K562 (cell line): ENCODE measurements around the gene ING4. TPM values are rescaled to one million over a fixed set of nuclear protein-coding genes. Genes with fewer than 3 reads are reported as not detected.
A peak's percentile ranks its signal among the peaks of the same experiment; 100 is the strongest.

Source experiments
- ATAC-seq: fragments of 200-7000 bp; cut with Tn5 transposase; 3 replicates; pipeline ENCODE4 v1.9.1; 2020; ENCODE audit warnings: moderate library complexity
- BruUV-seq: library from RNA; stranded (reverse); fragments of 400-500 nt; replicated peaks from 2 replicates; lab custom pipeline; 2021; lab: Mats Ljungman, UMichigan
- CTCF ChIA-PET: fragments of 300-600 bp; formaldehyde crosslinking; extraction: SDS; loops from one replicate; lab custom pipeline; 2021; ENCODE audit warnings: low intra/inter-chr PET ratio; lab: Yijun Ruan, JAX
- POLR2A ChIA-PET: fragments of 300-600, 350-650 bp; sonication (Branson Sonifier 250); formaldehyde crosslinking; extraction: SDS; loops from one replicate; lab custom pipeline; 2021; ENCODE audit warnings: antibody characterized with exemption, inconsistent platforms; lab: Yijun Ruan, JAX
- DNase-seq, 4 experiments: peaks; one replicate each; pipeline versions ENCODE4 v3.0.0 to v3.0.0-alpha.2; 2011 to 2018; ENCODE audit warnings: low spot score in 3 of 4, mixed read lengths in 3 of 4; ENCODE audit errors: extremely low read depth in 1 of 4
- FAIRE-seq: peaks from 2 replicates; lab custom pipeline; 2011; peaks lifted over from hg19 to GRCh38; lab: Jason Lieb, UNC
- H2AFZ ChIP-seq: 2 replicates; pipeline ENCODE4 v1.6.0; 2011; ENCODE audit warnings: low read depth, low read length, control low read depth, inconsistent platforms
- H3K27ac ChIP-seq: fragments of 200-600 bp; 3 replicates; pipeline ENCODE4 v1.8.0; 2011; ENCODE audit warnings: low read depth, mild to moderate bottlenecking, control low read depth, inconsistent platforms, low read length, moderate library complexity, mixed read lengths; ENCODE audit errors: extremely low read depth
- H3K27me3 ChIP-seq, 2 experiments: fragments of 300-600 bp in 1 of 2; 2 replicates in 1 of 2; 3 replicates in 1 of 2; pipeline versions ENCODE4 v1.6.0 to v1.8.0; 2011; ENCODE audit warnings: inconsistent platforms in 2 of 2, low read length in 2 of 2, mild to moderate bottlenecking in 1 of 2, mixed read lengths in 1 of 2, moderate library complexity in 1 of 2; ENCODE audit not compliant: control insufficient read depth in 2 of 2, insufficient read depth in 2 of 2
- H3K36me3 ChIP-seq: fragments of 300-600 bp; 3 replicates; pipeline ENCODE4 v1.8.0; 2011; ENCODE audit warnings: mild to moderate bottlenecking, low read length, inconsistent platforms; ENCODE audit not compliant: control insufficient read depth, insufficient read depth
- H3K4me1 ChIP-seq, 2 experiments: fragments of 200-600 bp in 1 of 2; replicated peaks in 1 of 2; 2 replicates in 1 of 2; 3 replicates in 1 of 2; pipeline versions ENCODE4 v1.5.1 to v1.8.0; 2011; ENCODE audit warnings: inconsistent platforms in 2 of 2, low read length in 2 of 2, mild to moderate bottlenecking in 1 of 2, mixed read lengths in 1 of 2, moderate library complexity in 1 of 2; ENCODE audit not compliant: control insufficient read depth in 2 of 2, insufficient read depth in 2 of 2
- H3K4me2 ChIP-seq: 2 replicates; pipeline ENCODE4 v1.6.1; 2011; ENCODE audit warnings: low read length, control low read depth, inconsistent platforms, mixed read lengths; ENCODE audit not compliant: insufficient read depth
- H3K4me3 ChIP-seq: fragments of 200-600 bp; sonication (generic), shearing (Covaris generic); 2 replicates; pipeline ENCODE4 v1.5.1; 2016; ENCODE audit warnings: control low read depth, inconsistent platforms
- H3K79me2 ChIP-seq: fragments of 200-600 bp; 3 replicates; pipeline ENCODE4 v1.8.0; 2011; ENCODE audit warnings: low read length, inconsistent platforms; ENCODE audit not compliant: control insufficient read depth, insufficient read depth
- H3K9ac ChIP-seq, 2 experiments: 2 replicates each; pipeline versions ENCODE4 v1.6.0 to v1.6.1; 2011; ENCODE audit warnings: low read depth in 2 of 2, low read length in 2 of 2, control low read depth in 1 of 2, inconsistent platforms in 1 of 2, mild to moderate bottlenecking in 1 of 2, mixed read lengths in 1 of 2; ENCODE audit not compliant: insufficient read depth in 1 of 2
- H3K9me1 ChIP-seq: one replicate; pipeline ENCODE4 v1.6.0; 2011; ENCODE audit warnings: inconsistent platforms, mild to moderate bottlenecking, low read length, moderate library complexity; ENCODE audit not compliant: control insufficient read depth, insufficient read depth
- H3K9me3 ChIP-seq: replicated peaks from 2 replicates; pipeline ENCODE4 v1.5.1; 2011; ENCODE audit warnings: low read depth, low read length, inconsistent platforms; ENCODE audit not compliant: control insufficient read depth, insufficient read depth
- H4K20me1 ChIP-seq: replicated peaks from 2 replicates; pipeline ENCODE4 v1.6.1; 2011; ENCODE audit warnings: low read length, inconsistent platforms, mixed read lengths; ENCODE audit not compliant: control insufficient read depth, insufficient read depth
- DPF2 ChIP-seq: fragments of 450-650 bp; IDR thresholded peaks from 2 replicates; pipeline ENCODE4 v1.6.1; 2016
- GABPA ChIP-seq: fragments of 200-800 bp; sonication (Bioruptor generic); conservative IDR thresholded peaks from 2 replicates; pipeline ENCODE4 v1.6.1; 2016; ENCODE audit warnings: low read depth, missing genetic modification characterization, missing compliant biosample characterization
- IRF2 ChIP-seq: sonication (generic); formaldehyde crosslinking; IDR thresholded peaks from 2 replicates; pipeline ENCODE4 v1.8.1; 2022; ENCODE audit warnings: mild to moderate bottlenecking, missing genetic modification reagents
- MYNN ChIP-seq, 2 experiments: sonication (generic); formaldehyde crosslinking in 1 of 2; IDR thresholded peaks; 2 replicates each; pipeline versions ENCODE4 v1.5.0 to v1.6.1; 2016 to 2020; ENCODE audit warnings: antibody characterized with exemption in 1 of 2, missing genetic modification reagents in 1 of 2
- RBBP5 ChIP-seq: fragments of 200-600 bp; sonication (generic); IDR thresholded peaks from 2 replicates; pipeline ENCODE4 v1.6.1; 2012; ENCODE audit warnings: borderline replicate concordance, mild to moderate bottlenecking, low read length, control low read depth, inconsistent platforms; ENCODE audit not compliant: insufficient read depth, poor library complexity, severe bottlenecking
- RBM34 ChIP-seq: fragments of 200-400 bp; formaldehyde crosslinking; IDR thresholded peaks from 2 replicates; pipeline ENCODE4 v1.6.1; 2018; ENCODE audit warnings: low read length, borderline replicate concordance; ENCODE audit not compliant: insufficient read depth
- SP1 ChIP-seq: sonication (generic); formaldehyde crosslinking; IDR thresholded peaks from 2 replicates; pipeline ENCODE4 v1.8.1; 2022; ENCODE audit warnings: mild to moderate bottlenecking, missing genetic modification reagents
- ZNF77 ChIP-seq: fragments of 250-450 bp; sonication (Bioruptor Pico); IDR thresholded peaks from 2 replicates; pipeline ENCODE4 v1.5.0; 2020
- WGBS: fragments of 100-300 bp; shearing (Covaris generic); methylation state at CpG from one replicate; pipeline ENCODE4 v1.1.6; 2016; ENCODE audit warnings: low coverage, mixed read lengths; ENCODE audit not compliant: insufficient coverage; ENCODE audit errors: missing lambda C conversion rate; 5-methylcytosine and 5-hydroxymethylcytosine counted together
- in situ Hi-C: fragments of 300-500 bp; cut with MboI; formaldehyde crosslinking; loops from 4 replicates; pipeline ENCODE4 v1.15.0; 2018; ENCODE audit warnings: inconsistent platforms, mixed read lengths
- intact Hi-C: fragments of 100-400 bp; cut with micrococcal nuclease; formaldehyde crosslinking; loops from 2 replicates; pipeline ENCODE4 v1.14.2; 2022
- polyA plus RNA-seq, 8 experiments: library from polyadenylated mRNA; depleted of rRNA in 4 of 8; stranded (reverse) in 5 of 8; unstranded in 3 of 8; fragments of >200 nt; fragmentation: Nextera tagmentation in 2 of 8; fragmentation: Illumina TruSeq in 1 of 8; extraction: Ambion mirVana in 2 of 8; extraction: Trizol in 1 of 8; gene quantifications; 2 replicates each; pipeline versions ENCODE4 v1.2.1 to v1.2.3, GENCODE V29; 2011 to 2014; ENCODE audit warnings: inconsistent platforms in 1 of 8, missing spikeins in 1 of 8
- total RNA-seq, 7 experiments: library from RNA; depleted of rRNA in 6 of 7; stranded (reverse); fragments of >200 nt in 6 of 7; fragmentation: Illumina TruSeq in 2 of 7; extraction: Trizol in 2 of 7; gene quantifications; 2 replicates each; pipeline versions ENCODE4 v1.2.1 to v1.2.3, GENCODE V29; 2011 to 2021; ENCODE audit warnings: low replicate concordance in 1 of 7
- TF ChIP-seq, protein P1 (sequence below), 2 experiments: fragments of 250-450 bp in 1 of 2; fragments of 450-650 bp in 1 of 2; sonication (Bioruptor Pico) in 1 of 2; IDR thresholded peaks; 2 replicates each; pipeline versions ENCODE4 v1.6.1 to v1.8.0; 2016 to 2021; ENCODE audit warnings: mild to moderate bottlenecking in 2 of 2, moderate library complexity in 2 of 2, missing compliant biosample characterization in 1 of 2, missing genetic modification characterization in 1 of 2
- TF ChIP-seq, protein P2 (sequence below): fragments of 250-450 bp; sonication (Bioruptor Pico); IDR thresholded peaks from 2 replicates; pipeline ENCODE4 v1.6.1; 2021; ENCODE audit warnings: mild to moderate bottlenecking
- TF ChIP-seq, protein P3 (sequence below): fragments of 450-650 bp; IDR thresholded peaks from 2 replicates; pipeline ENCODE4 v1.6.1; 2016

Gene ING4
- total and polyA plus RNA-seq, 9 of the 15 experiments (the other 6 are each of a cell fraction or from before 2014, with no cell fraction given) = 6.6 to 30.2 (median 15.7) TPM

DNA sequence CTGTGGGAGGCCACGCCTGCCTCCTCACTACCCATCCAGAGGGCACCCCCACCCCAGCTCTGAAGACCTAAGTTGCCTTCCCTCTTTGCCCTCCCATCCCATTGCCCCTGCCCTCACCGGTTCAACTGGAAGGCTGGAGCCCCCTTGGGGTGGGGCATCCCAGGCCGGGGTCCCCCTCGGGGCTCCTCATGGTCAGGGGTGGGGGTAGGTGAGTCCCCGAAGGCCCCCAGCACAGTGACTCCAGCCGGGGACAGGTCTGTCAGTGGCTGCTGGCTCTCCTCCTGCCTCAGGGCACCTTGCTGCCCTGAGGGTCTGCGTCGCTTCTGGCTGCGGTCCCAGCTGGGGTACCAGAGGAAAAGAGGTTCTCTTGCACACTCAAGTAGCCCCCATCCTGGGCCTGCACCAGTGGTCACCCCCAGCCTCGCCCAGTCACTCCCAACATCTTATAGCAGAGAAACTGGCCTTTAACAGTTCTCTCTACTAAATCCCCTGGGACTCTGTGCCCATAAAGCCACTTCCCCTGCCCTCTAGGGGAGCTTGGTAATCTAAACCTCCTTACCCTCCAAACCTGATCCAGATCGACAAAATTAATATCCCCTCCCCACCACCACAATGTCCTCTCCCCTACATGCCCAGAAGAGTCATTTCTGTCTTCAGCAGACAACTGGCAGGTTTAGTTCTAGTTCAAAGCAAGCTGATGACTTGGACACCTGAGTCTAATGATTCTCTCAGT lies 32.6 kb upstream of the ING4 start (continued):
- no peak for TF ChIP-seq IRF2 (CRISPR knock-in tag)

DNA sequence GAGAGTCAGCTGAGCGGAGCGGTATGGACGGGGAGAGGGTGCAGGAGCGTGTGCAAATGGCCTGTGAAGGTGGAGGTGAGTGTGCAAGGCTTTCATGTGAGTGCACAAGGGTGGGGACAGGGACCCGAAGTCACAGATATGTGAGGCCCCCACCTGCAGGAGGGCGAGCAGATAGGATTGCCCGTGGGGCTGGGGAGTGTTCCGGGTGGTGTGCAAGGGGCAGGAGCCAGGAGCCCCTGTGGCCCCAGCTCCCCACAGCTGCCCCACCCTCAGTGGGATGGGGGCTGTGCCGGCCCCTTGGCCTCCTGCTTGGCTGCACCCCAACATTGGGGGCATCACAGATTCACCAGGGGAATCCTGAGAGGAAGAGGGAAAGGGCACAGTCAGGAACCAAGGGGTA lies 31.8 kb upstream of the ING4 start:
- no TSS peak for BruUV-seq
- no peaks in the 10 kb centered on the region for H3K36me3 ChIP-seq
- H3K9me3 ChIP-seq = no peaks in the 10 kb centered on the region
- H4K20me1 ChIP-seq = no peaks in the 10 kb centered on the region
- H3K27ac ChIP-seq = no peak overlapping the region
- TF ChIP-seq, protein P1, sequence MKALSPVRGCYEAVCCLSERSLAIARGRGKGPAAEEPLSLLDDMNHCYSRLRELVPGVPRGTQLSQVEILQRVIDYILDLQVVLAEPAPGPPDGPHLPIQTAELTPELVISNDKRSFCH (CRISPR knock-in tag; IDR thresholded peaks at IDR 0.05) = no peak
- TF ChIP-seq, protein P1 (tag; IDR thresholded peaks at IDR 0.05) = no peak
- TF ChIP-seq RBBP5 = no peak
- TF ChIP-seq ZNF77 (CRISPR knock-in tag) = no peak
- no peak for TF ChIP-seq GABPA (tag)
- TF ChIP-seq, protein P2, sequence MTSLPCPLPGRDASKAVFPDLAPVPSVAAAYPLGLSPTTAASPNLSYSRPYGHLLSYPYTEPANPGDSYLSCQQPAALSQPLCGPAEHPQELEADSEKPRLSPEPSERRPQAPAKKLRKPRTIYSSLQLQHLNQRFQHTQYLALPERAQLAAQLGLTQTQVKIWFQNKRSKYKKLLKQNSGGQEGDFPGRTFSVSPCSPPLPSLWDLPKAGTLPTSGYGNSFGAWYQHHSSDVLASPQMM (CRISPR knock-in tag) = no peak
- TF ChIP-seq DPF2 = no peak
- TF ChIP-seq MYNN (IDR thresholded peaks at IDR 0.05) = no peak
- no peak for TF ChIP-seq MYNN (CRISPR knock-in tag; IDR thresholded peaks at IDR 0.05)
- no peak for TF ChIP-seq SP1 (CRISPR knock-in tag)
- TF ChIP-seq RBM34 = no peak
- TF ChIP-seq, protein P3, sequence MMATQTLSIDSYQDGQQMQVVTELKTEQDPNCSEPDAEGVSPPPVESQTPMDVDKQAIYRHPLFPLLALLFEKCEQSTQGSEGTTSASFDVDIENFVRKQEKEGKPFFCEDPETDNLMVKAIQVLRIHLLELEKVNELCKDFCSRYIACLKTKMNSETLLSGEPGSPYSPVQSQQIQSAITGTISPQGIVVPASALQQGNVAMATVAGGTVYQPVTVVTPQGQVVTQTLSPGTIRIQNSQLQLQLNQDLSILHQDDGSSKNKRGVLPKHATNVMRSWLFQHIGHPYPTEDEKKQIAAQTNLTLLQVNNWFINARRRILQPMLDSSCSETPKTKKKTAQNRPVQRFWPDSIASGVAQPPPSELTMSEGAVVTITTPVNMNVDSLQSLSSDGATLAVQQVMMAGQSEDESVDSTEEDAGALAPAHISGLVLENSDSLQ = no peak
- peaks cover 0 to 15% of the 10 kb centered on the region in 2 experiments; a peak in 2 of 5 replicates for H3K4me1 ChIP-seq
- no peaks in the 10 kb centered on the region for H3K9me1 ChIP-seq
- peaks cover 7% of the 10 kb centered on the region for H3K79me2 ChIP-seq
- peaks cover 6 to 11% of the 10 kb centered on the region in 2 experiments; a peak in 3 of 5 replicates for H3K27me3 ChIP-seq
- WGBS = 37% methylated on average over 7 of the region's 9 CpGs
- no peak overlapping the region for H2AFZ ChIP-seq
- intact Hi-C loops (no loop called here), in situ Hi-C loops (no loop called here)
- H3K4me3 ChIP-seq = no peak overlapping the region
- H3K9ac ChIP-seq = peak overlapping the region in 1 of 2 experiments; percentile 71; a peak in 2 of 4 replicates
- H3K4me2 ChIP-seq = no peak overlapping the region
- ChIA-PET CTCF (no interaction called here), POLR2A (no interaction called here)
- no peak for ATAC-seq
- no peak for FAIRE-seq
- DNase-seq = no peak
